HepG2 (cell line): ENCODE measurements around the gene ZCCHC3. TPM values are rescaled to one million over a fixed set of nuclear protein-coding genes. Genes with fewer than 3 reads are reported as not detected.

Experiments
- CC2D1A ChIP-seq: sonication (generic); formaldehyde crosslinking; IDR thresholded peaks from 2 replicates; pipeline ENCODE4 v1.8.1; 2023; ENCODE audit warnings: mild to moderate bottlenecking, missing genetic modification reagents
- FOSL2 ChIP-seq: sonication (generic); formaldehyde crosslinking; IDR thresholded peaks from 2 replicates; pipeline ENCODE4 v1.4.0; 2020; ENCODE audit warnings: missing genetic modification reagents
- MED8 ChIP-seq: sonication (generic); formaldehyde crosslinking; IDR thresholded peaks from 2 replicates; pipeline ENCODE4 v1.8.1; 2023; ENCODE audit warnings: mild to moderate bottlenecking, missing genetic modification reagents; ENCODE audit not compliant: insufficient replicate concordance
- NPAS2 ChIP-seq: sonication (generic); formaldehyde crosslinking; IDR thresholded peaks from 2 replicates; pipeline ENCODE4 v1.8.0; 2022; ENCODE audit warnings: mild to moderate bottlenecking, missing genetic modification reagents, borderline replicate concordance
- PITX1 ChIP-seq: sonication (generic); formaldehyde crosslinking; IDR thresholded peaks from 2 replicates; pipeline ENCODE4 v1.5.1; 2020; ENCODE audit warnings: mild to moderate bottlenecking, missing genetic modification reagents
- SNAI1 ChIP-seq: sonication (generic); formaldehyde crosslinking; IDR thresholded peaks from 2 replicates; pipeline ENCODE4 v1.5.0; 2020; ENCODE audit warnings: mild to moderate bottlenecking, missing genetic modification reagents, borderline replicate concordance
- SNAPC2 ChIP-seq: sonication (generic); formaldehyde crosslinking; IDR thresholded peaks from 2 replicates; pipeline ENCODE4 v1.8.1; 2022; ENCODE audit warnings: mild to moderate bottlenecking, missing genetic modification reagents
- TCF7L2 ChIP-seq: IDR thresholded peaks from 2 replicates; pipeline ENCODE4 v1.6.1; 2011; ENCODE audit warnings: mild to moderate bottlenecking, low read depth, low read length, moderate library complexity
- U2AF1 ChIP-seq: fragments of 200-400 bp; formaldehyde crosslinking; optimal IDR thresholded peaks from 2 replicates; pipeline ENCODE3; 2017; ENCODE audit warnings: mild to moderate bottlenecking, low read depth, low read length
- ZBTB38 ChIP-seq: sonication (generic); formaldehyde crosslinking; IDR thresholded peaks from 2 replicates; pipeline ENCODE4 v1.5.1; 2020; ENCODE audit warnings: mild to moderate bottlenecking, missing genetic modification reagents
- ZBTB8A ChIP-seq: sonication (generic); formaldehyde crosslinking; IDR thresholded peaks from 2 replicates; pipeline ENCODE4 v1.4.0; 2020; ENCODE audit warnings: mild to moderate bottlenecking, low read depth, missing genetic modification reagents, borderline replicate concordance
- ZNF230 ChIP-seq: sonication (generic); formaldehyde crosslinking; IDR thresholded peaks from 2 replicates; pipeline ENCODE4 v1.4.0; 2020; ENCODE audit warnings: mild to moderate bottlenecking, missing genetic modification reagents
- ZNF24 ChIP-seq: fragments of 450-650 bp; IDR thresholded peaks from 2 replicates; pipeline ENCODE4 v1.6.1; 2017; ENCODE audit warnings: antibody characterized with exemption, mild to moderate bottlenecking
- ZNF296 ChIP-seq: sonication (generic); formaldehyde crosslinking; conservative IDR thresholded peaks from 2 replicates; pipeline ENCODE4 v1.5.0; 2020; ENCODE audit warnings: mild to moderate bottlenecking, missing genetic modification reagents
- ZNF549 ChIP-seq: sonication (generic); formaldehyde crosslinking; IDR thresholded peaks from 2 replicates; pipeline ENCODE4 v1.5.0; 2020; ENCODE audit warnings: missing genetic modification reagents
- ZNF749 ChIP-seq: sonication (generic); formaldehyde crosslinking; IDR thresholded peaks from 2 replicates; pipeline ENCODE4 v1.8.0; 2022; ENCODE audit warnings: mild to moderate bottlenecking, missing genetic modification reagents, moderate library complexity, borderline replicate concordance
- ZNF75D ChIP-seq: sonication (generic); formaldehyde crosslinking; IDR thresholded peaks from 2 replicates; pipeline ENCODE4 v1.8.1; 2023; ENCODE audit warnings: missing genetic modification reagents, mild to moderate bottlenecking, borderline replicate concordance
- polyA plus RNA-seq, 8 experiments: library from polyadenylated mRNA; depleted of rRNA in 3 of 8; stranded (reverse) in 7 of 8; unstranded in 1 of 8; fragments of >200 nt; fragmentation: Illumina TruSeq in 4 of 8; extraction: Trizol in 4 of 8; gene quantifications; 2 replicates each; pipeline versions ENCODE4 v1.2.1 to v1.2.3, GENCODE V29; 2011 to 2016; ENCODE audit warnings: low read depth in 4 of 8, missing spikeins in 1 of 8, mixed read lengths in 1 of 8; ENCODE audit not compliant: insufficient read depth in 1 of 8
- total RNA-seq, 5 experiments: library from RNA; depleted of rRNA; stranded (reverse); fragments of >200 nt; fragmentation: Illumina TruSeq; extraction: Trizol; gene quantifications; 2 replicates each; pipeline ENCODE4 v1.2.3, GENCODE V29; 2016; ENCODE audit warnings: low read depth in 1 of 5
- TF ChIP-seq, protein P1 (sequence below): sonication (generic); formaldehyde crosslinking; conservative IDR thresholded peaks from 2 replicates; pipeline ENCODE4 v1.8.0; 2022; ENCODE audit warnings: low read depth, missing genetic modification reagents
- TF ChIP-seq, protein P2 (sequence below): sonication (generic); formaldehyde crosslinking; IDR thresholded peaks from 2 replicates; pipeline ENCODE4 v1.4.0; 2020; ENCODE audit warnings: missing genetic modification reagents
- TF ChIP-seq, protein P3 (sequence below): sonication (generic); formaldehyde crosslinking; IDR thresholded peaks from 2 replicates; pipeline ENCODE4 v1.8.1; 2022; ENCODE audit warnings: mild to moderate bottlenecking, missing genetic modification reagents

Gene ZCCHC3
- total and polyA plus RNA-seq, 2 of the 13 experiments (the other 11 are each of a cell fraction or from before 2014, with no cell fraction given), result 46.6 to 63.0 TPM

DNA sequence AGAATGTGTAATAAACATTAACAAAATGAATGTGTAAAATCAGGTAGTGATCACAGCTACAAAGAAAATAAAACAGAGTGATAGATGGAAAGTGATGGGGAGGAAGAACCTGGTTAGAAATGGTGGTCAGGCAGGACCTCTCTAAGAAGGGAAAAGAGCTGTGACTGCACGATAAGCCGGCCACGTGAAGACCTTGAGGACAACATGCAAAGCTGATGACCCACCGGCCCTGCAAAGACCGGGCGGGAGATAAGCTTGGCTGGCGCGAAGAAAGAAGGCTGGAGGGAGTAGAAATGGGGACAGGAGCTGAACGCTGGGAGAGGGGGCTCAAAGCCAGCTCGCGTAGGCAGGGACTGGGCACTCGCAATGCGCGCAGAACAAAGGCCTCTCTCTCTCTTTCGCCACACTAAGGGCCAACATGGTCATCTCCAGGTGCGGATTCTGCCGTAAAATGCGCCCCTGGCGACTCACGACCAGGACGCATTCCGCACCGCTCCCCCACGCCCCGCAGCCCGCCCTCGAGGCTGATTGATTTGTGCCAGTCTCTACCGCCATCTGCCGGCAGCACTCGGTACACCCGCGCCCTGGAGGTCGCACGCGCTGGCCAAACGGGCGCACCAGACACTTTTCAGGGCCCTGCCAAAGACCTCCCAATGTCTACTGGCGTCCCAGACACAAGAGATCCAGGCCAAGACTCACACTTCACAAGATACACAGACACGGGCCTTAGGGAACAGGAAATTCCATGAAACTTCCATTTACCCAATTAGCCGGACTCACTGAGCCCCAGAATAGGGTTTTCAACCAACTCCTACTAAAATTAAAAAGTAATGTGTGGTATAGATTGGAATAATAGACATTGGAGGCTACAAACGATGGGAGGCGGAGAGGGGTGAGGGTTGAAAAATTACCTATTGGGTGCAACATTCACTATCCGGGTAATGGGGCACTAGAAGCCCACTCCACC lies 30.5 kb upstream of the ZCCHC3 start (continued):
- TF ChIP-seq CC2D1A (peak; percentile 93; the same call in 1 of the 2 replicates), MED8 (no peak), SNAPC2 (peak; percentile 88), ZNF549 (CRISPR knock-in tag) (0 out of 2 replicates have a peak, but pooled peaks have one; percentile 67), SNAI1 (peak; percentile 89; the same call in 1 of the 2 replicates), ZNF75D (no peak), ZBTB38 (CRISPR knock-in tag) (peak; percentile 89), FOSL2 (peak; percentile 80), TCF7L2 (no peak), ZNF24 (no peak), ZNF749 (CRISPR knock-in tag) (peak; percentile 95), NPAS2 (CRISPR knock-in tag) (no peak), PITX1 (peak; percentile 85), ZBTB8A (CRISPR knock-in tag) (peak; percentile 87), ZNF296 (CRISPR knock-in tag) (peak; percentile 92), ZNF230 (CRISPR knock-in tag) (no peak; the same call in 1 of the 2 replicates), U2AF1 (peak; percentile 87)
- TF ChIP-seq, protein P1, sequence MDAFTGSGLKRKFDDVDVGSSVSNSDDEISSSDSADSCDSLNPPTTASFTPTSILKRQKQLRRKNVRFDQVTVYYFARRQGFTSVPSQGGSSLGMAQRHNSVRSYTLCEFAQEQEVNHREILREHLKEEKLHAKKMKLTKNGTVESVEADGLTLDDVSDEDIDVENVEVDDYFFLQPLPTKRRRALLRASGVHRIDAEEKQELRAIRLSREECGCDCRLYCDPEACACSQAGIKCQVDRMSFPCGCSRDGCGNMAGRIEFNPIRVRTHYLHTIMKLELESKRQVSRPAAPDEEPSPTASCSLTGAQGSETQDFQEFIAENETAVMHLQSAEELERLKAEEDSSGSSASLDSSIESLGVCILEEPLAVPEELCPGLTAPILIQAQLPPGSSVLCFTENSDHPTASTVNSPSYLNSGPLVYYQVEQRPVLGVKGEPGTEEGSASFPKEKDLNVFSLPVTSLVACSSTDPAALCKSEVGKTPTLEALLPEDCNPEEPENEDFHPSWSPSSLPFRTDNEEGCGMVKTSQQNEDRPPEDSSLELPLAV (CRISPR knock-in tag), result 0 out of 2 replicates have a peak, but pooled peaks have one; percentile 48
- TF ChIP-seq, protein P2, sequence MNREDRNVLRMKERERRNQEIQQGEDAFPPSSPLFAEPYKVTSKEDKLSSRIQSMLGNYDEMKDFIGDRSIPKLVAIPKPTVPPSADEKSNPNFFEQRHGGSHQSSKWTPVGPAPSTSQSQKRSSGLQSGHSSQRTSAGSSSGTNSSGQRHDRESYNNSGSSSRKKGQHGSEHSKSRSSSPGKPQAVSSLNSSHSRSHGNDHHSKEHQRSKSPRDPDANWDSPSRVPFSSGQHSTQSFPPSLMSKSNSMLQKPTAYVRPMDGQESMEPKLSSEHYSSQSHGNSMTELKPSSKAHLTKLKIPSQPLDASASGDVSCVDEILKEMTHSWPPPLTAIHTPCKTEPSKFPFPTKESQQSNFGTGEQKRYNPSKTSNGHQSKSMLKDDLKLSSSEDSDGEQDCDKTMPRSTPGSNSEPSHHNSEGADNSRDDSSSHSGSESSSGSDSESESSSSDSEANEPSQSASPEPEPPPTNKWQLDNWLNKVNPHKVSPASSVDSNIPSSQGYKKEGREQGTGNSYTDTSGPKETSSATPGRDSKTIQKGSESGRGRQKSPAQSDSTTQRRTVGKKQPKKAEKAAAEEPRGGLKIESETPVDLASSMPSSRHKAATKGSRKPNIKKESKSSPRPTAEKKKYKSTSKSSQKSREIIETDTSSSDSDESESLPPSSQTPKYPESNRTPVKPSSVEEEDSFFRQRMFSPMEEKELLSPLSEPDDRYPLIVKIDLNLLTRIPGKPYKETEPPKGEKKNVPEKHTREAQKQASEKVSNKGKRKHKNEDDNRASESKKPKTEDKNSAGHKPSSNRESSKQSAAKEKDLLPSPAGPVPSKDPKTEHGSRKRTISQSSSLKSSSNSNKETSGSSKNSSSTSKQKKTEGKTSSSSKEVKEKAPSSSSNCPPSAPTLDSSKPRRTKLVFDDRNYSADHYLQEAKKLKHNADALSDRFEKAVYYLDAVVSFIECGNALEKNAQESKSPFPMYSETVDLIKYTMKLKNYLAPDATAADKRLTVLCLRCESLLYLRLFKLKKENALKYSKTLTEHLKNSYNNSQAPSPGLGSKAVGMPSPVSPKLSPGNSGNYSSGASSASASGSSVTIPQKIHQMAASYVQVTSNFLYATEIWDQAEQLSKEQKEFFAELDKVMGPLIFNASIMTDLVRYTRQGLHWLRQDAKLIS (CRISPR knock-in tag), result peak; percentile 74; the same call in 1 of the 2 replicates
- TF ChIP-seq, protein P3, sequence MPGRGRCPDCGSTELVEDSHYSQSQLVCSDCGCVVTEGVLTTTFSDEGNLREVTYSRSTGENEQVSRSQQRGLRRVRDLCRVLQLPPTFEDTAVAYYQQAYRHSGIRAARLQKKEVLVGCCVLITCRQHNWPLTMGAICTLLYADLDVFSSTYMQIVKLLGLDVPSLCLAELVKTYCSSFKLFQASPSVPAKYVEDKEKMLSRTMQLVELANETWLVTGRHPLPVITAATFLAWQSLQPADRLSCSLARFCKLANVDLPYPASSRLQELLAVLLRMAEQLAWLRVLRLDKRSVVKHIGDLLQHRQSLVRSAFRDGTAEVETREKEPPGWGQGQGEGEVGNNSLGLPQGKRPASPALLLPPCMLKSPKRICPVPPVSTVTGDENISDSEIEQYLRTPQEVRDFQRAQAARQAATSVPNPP (CRISPR knock-in tag), result peak; percentile 94
